Lower lobe of right lung (tissue), 2 donors: ENCODE results near the gene PGM3. TPM values are rescaled to one million over a fixed set of nuclear protein-coding genes. Genes with fewer than 3 reads are reported as not detected.

Source experiments
- ATAC-seq, 2 donors: fragments of 200-7000 bp; cut with Tn5 transposase; one replicate each; pipeline ENCODE4 v1.9.1; 2020 to 2022; ENCODE audit warnings: mild to moderate bottlenecking in 2 of 2, moderate library complexity in 2 of 2
- DNase-seq: peaks from one replicate; pipeline ENCODE4 v3.0.0-alpha.2; 2020
- H3K27ac ChIP-seq: fragments of 200-600 bp; one replicate; pipeline ENCODE4 v1.8.0; 2022
- H3K27me3 ChIP-seq: fragments of 200-600 bp; one replicate; pipeline ENCODE4 v1.8.0; 2022; ENCODE audit warnings: low read depth
- H3K36me3 ChIP-seq: fragments of 200-600 bp; one replicate; pipeline ENCODE4 v1.8.0; 2022; ENCODE audit warnings: mild to moderate bottlenecking
- H3K4me1 ChIP-seq: fragments of 200-600 bp; one replicate; pipeline ENCODE4 v1.8.0; 2022
- H3K4me3 ChIP-seq: fragments of 200-600 bp; one replicate; pipeline ENCODE4 v1.8.0; 2022; ENCODE audit warnings: mild to moderate bottlenecking
- H3K9me3 ChIP-seq: fragments of 200-600 bp; one replicate; pipeline ENCODE4 v1.8.0; 2022
- intact Hi-C: fragments of 100-400 bp; cut with DNase I; formaldehyde crosslinking; loops from one replicate; pipeline ENCODE4 v1.11.0; 2022
- total RNA-seq: library from RNA; stranded (reverse); fragmentation: NEBNext Ultra II Directional; extraction: Animal tissue kit (Norgen Biotek cat#: 25700); gene quantifications from one replicate; pipeline ENCODE4 v1.2.1, GENCODE V29; 2021
- TF ChIP-seq, protein P1 (sequence below): fragments of 200-600 bp; IDR thresholded peaks from one replicate; pipeline ENCODE4 v1.8.0; 2022; ENCODE audit warnings: antibody characterized with exemption, mild to moderate bottlenecking
- donor health status: DM: no; HTN: yes; CAD: no; lungs with severe emphysema.

The PGM3 gene
- total RNA-seq, 1 donor from 2014 or later = 34.9 TPM

GRCh38 chr6:83151114-83151513 lies 42.0 kb downstream of the PGM3 start:
- no peaks in the 10 kb centered on the region for H3K4me1 ChIP-seq
- TF ChIP-seq, protein P1, sequence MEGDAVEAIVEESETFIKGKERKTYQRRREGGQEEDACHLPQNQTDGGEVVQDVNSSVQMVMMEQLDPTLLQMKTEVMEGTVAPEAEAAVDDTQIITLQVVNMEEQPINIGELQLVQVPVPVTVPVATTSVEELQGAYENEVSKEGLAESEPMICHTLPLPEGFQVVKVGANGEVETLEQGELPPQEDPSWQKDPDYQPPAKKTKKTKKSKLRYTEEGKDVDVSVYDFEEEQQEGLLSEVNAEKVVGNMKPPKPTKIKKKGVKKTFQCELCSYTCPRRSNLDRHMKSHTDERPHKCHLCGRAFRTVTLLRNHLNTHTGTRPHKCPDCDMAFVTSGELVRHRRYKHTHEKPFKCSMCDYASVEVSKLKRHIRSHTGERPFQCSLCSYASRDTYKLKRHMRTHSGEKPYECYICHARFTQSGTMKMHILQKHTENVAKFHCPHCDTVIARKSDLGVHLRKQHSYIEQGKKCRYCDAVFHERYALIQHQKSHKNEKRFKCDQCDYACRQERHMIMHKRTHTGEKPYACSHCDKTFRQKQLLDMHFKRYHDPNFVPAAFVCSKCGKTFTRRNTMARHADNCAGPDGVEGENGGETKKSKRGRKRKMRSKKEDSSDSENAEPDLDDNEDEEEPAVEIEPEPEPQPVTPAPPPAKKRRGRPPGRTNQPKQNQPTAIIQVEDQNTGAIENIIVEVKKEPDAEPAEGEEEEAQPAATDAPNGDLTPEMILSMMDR = no peak
- H3K27me3 ChIP-seq = no peaks in the 10 kb centered on the region
- H3K9me3 ChIP-seq = no peaks in the 10 kb centered on the region
- H3K27ac ChIP-seq = no peak overlapping the region
- peaks cover 78% of the 10 kb centered on the region for H3K36me3 ChIP-seq
- ATAC-seq (no peak), DNase-seq (no peak)
- intact Hi-C loops = no loop called here
- H3K4me3 ChIP-seq = no peak overlapping the region

DNA sequence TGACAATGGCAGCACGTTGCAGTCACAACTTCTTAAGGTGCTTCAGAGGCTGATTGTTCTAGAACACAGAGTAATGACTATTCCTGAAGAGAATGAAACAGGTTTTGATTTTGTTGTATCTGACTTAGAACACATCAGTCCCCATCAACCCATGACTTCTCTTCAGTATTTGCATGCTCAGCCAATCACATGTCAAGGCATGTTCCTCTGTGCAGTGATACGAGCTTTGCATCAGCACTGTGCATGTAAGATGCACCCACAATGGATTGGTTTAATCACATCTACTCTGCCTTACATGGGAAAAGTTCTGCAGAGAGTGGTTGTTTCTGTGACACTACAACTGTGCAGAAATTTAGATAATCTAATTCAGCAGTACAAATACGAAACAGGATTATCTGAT lies 54.3 kb downstream of the PGM3 start:
- H3K27me3 ChIP-seq = no peaks in the 10 kb centered on the region
- no peak overlapping the region for H3K4me3 ChIP-seq
- H3K27ac ChIP-seq = no peak overlapping the region
- no peak for ATAC-seq
- intact Hi-C loops = no loop called here
- no peaks in the 10 kb centered on the region for H3K4me1 ChIP-seq
- no peaks in the 10 kb centered on the region for H3K9me3 ChIP-seq
- H3K36me3 ChIP-seq = peaks cover 82% of the 10 kb centered on the region
- DNase-seq = no peak
- TF ChIP-seq, protein P1 = no peak

DNA sequence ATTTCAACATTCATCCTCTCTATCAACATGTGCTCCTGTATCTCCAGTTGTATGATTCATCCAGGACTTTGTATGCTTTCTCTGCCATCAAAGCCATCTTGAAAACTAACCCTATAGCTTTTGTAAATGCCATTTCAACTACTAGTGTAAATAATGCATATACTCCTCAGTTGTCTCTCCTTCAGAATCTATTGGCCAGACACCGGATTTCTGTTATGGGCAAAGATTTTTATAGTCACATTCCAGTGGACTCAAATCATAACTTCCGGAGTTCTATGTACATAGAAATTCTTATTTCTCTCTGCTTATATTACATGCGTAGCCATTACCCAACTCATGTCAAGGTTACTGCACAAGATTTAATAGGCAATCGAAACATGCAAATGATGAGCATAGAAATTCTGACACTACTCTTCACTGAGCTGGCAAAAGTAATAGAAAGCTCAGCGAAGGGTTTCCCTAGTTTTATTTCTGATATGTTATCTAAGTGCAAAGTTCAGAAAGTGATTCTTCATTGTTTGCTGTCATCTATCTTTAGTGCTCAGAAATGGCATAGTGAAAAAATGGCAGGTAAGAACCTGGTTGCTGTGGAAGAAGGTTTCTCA lies 54.8 kb downstream of the PGM3 start:
- H3K4me1 ChIP-seq = no peaks in the 10 kb centered on the region
- H3K4me3 ChIP-seq = no peak overlapping the region
- H3K9me3 ChIP-seq = no peaks in the 10 kb centered on the region
- TF ChIP-seq, protein P1 = no peak
- no peak for ATAC-seq
- peaks cover 77% of the 10 kb centered on the region for H3K36me3 ChIP-seq
- no peaks in the 10 kb centered on the region for H3K27me3 ChIP-seq
- intact Hi-C loops = no loop called here
- no peak overlapping the region for H3K27ac ChIP-seq
- DNase-seq = no peak

GRCh38 chr6:83132121-83132520 lies 60.9 kb downstream of the PGM3 start:
- H3K4me3 ChIP-seq = no peak overlapping the region
- DNase-seq (no peak), ATAC-seq (no peak)
- peaks cover 85% of the 10 kb centered on the region for H3K36me3 ChIP-seq
- intact Hi-C loops = no loop called here
- no peak overlapping the region for H3K27ac ChIP-seq
- TF ChIP-seq, protein P1 = no peak
- H3K9me3 ChIP-seq = no peaks in the 10 kb centered on the region
- no peaks in the 10 kb centered on the region for H3K4me1 ChIP-seq
- no peaks in the 10 kb centered on the region for H3K27me3 ChIP-seq

- H3K27me3 ChIP-seq = no peaks in the 10 kb centered on the region
- peaks cover 97% of the 10 kb centered on the region for H3K36me3 ChIP-seq
- no peak overlapping the region for H3K27ac ChIP-seq
- TF ChIP-seq, protein P1 = no peak
- no peak for ATAC-seq
- intact Hi-C loops = no loop called here
- no peak overlapping the region for H3K4me3 ChIP-seq
- no peaks in the 10 kb centered on the region for H3K4me1 ChIP-seq
- H3K9me3 ChIP-seq = no peaks in the 10 kb centered on the region
- DNase-seq = no peak
Observed at GRCh38 chr6:83127976-83128375, 65.1 kb downstream of the PGM3 start.
